ENCODE measurements around the gene KCNMB2.

DNA sequence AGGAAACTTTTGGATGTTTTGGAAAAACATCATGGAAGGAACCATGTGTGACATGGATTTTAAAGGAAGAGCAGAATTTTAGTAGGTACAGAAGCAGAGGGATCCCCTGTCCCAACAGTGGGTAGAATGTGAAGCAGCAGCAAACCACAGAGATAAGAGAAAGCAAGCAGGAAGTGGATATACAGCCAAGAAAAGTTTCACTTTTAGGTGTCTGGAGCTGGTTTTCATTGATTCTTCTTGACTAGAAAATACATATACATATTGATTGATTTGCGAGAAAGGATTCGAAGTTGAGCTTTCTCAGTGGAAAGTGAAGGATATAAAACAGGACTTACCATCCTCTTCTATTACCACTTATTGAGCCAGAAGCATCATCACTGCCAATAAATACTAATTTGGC lies 133.5 kb downstream of the KCNMB2 start:
- TF ChIP-seq, protein P1, sequence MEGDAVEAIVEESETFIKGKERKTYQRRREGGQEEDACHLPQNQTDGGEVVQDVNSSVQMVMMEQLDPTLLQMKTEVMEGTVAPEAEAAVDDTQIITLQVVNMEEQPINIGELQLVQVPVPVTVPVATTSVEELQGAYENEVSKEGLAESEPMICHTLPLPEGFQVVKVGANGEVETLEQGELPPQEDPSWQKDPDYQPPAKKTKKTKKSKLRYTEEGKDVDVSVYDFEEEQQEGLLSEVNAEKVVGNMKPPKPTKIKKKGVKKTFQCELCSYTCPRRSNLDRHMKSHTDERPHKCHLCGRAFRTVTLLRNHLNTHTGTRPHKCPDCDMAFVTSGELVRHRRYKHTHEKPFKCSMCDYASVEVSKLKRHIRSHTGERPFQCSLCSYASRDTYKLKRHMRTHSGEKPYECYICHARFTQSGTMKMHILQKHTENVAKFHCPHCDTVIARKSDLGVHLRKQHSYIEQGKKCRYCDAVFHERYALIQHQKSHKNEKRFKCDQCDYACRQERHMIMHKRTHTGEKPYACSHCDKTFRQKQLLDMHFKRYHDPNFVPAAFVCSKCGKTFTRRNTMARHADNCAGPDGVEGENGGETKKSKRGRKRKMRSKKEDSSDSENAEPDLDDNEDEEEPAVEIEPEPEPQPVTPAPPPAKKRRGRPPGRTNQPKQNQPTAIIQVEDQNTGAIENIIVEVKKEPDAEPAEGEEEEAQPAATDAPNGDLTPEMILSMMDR (IDR thresholded peaks at IDR 0.05): no peak
- TF ChIP-seq POLR2AphosphoS5 (IDR thresholded peaks at IDR 0.05) (no peak), POLR2A (IDR thresholded peaks at IDR 0.05) (no peak)

Measured in upper lobe of left lung (tissue), 4 donors.